WTC11 (cell line): Measurements from ENCODE around the gene PDZRN3.

Experiments used
- ELF4 ChIP-seq: sonication (generic); formaldehyde crosslinking; IDR thresholded peaks from 2 replicates; pipeline ENCODE4 v1.8.1; 2022; ENCODE audit warnings: low read depth, mild to moderate bottlenecking, moderate library complexity, missing genetic modification reagents
- HMGXB4 ChIP-seq: sonication (generic); formaldehyde crosslinking; IDR thresholded peaks from 2 replicates; pipeline ENCODE4 v1.8.1; 2023; ENCODE audit warnings: mild to moderate bottlenecking, moderate library complexity, missing genetic modification reagents
- IRF2 ChIP-seq: sonication (generic); formaldehyde crosslinking; IDR thresholded peaks from 2 replicates; pipeline ENCODE4 v1.8.0; 2022; ENCODE audit warnings: low read depth, missing genetic modification reagents, borderline replicate concordance
- NR2C2 ChIP-seq: sonication (generic); formaldehyde crosslinking; IDR thresholded peaks from 2 replicates; pipeline ENCODE4 v1.8.0; 2022; ENCODE audit warnings: mild to moderate bottlenecking, missing genetic modification reagents
- NR3C1 ChIP-seq: sonication (generic); formaldehyde crosslinking; conservative IDR thresholded peaks from 2 replicates; pipeline ENCODE4 v1.8.1; 2023; ENCODE audit warnings: low read depth, mild to moderate bottlenecking, missing genetic modification reagents
- SP1 ChIP-seq: sonication (generic); formaldehyde crosslinking; conservative IDR thresholded peaks from 2 replicates; pipeline ENCODE4 v1.8.1; 2022; ENCODE audit warnings: missing genetic modification reagents
- USF1 ChIP-seq: sonication (generic); formaldehyde crosslinking; IDR thresholded peaks from 2 replicates; pipeline ENCODE4 v1.8.0; 2022; ENCODE audit warnings: mild to moderate bottlenecking, missing genetic modification reagents
- USF2 ChIP-seq: sonication (generic); formaldehyde crosslinking; IDR thresholded peaks from 2 replicates; pipeline ENCODE4 v1.8.1; 2023; ENCODE audit warnings: mild to moderate bottlenecking, missing genetic modification reagents, moderate library complexity
- ZNF121 ChIP-seq: sonication (generic); formaldehyde crosslinking; IDR thresholded peaks from 2 replicates; pipeline ENCODE4 v1.8.0; 2023; ENCODE audit warnings: missing genetic modification reagents
- TF ChIP-seq, protein P1 (sequence below): fragments of 200-600 bp; IDR thresholded peaks from 2 replicates; pipeline ENCODE4 v1.8.0; 2022; ENCODE audit warnings: antibody characterized with exemption
- TF ChIP-seq, protein P2 (sequence below): sonication (generic); formaldehyde crosslinking; IDR thresholded peaks from 2 replicates; pipeline ENCODE4 v1.8.1; 2023; ENCODE audit warnings: mild to moderate bottlenecking, missing genetic modification reagents, moderate library complexity
- TF ChIP-seq, protein P3 (sequence below): sonication (generic); formaldehyde crosslinking; IDR thresholded peaks from 2 replicates; pipeline ENCODE4 v1.8.1; 2023; ENCODE audit warnings: mild to moderate bottlenecking, missing genetic modification reagents
- TF ChIP-seq, protein P4 (sequence below): fragments of 250-450 bp; sonication (Bioruptor Pico); IDR thresholded peaks from 2 replicates; pipeline ENCODE4 v1.9.0; 2021; ENCODE audit warnings: mild to moderate bottlenecking
- TF ChIP-seq, protein P5 (sequence below): sonication (generic); formaldehyde crosslinking; IDR thresholded peaks from 2 replicates; pipeline ENCODE4 v1.8.1; 2022; ENCODE audit warnings: mild to moderate bottlenecking, missing genetic modification reagents, moderate library complexity, borderline replicate concordance

DNA sequence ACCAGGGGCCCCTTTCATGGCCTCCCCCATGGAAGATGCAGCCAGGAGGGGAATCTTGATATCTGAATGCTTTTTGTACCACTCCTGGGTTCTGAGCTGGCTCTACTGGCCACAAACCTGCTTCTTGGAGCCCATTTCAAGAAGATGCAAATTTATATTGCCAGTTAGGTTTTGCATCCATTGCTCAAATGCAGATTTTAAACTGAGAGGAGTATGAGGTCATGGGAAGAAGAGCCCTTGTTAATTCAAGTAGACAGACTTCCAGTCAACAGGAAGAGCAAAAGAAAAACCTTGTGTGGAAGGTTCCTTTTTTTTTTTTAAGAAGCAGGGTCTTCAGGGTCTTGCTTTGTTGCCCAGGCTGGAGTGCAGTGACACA, 133.5 kb downstream of the PDZRN3 start:
- no peak for TF ChIP-seq USF1 (CRISPR knock-in tag)
- TF ChIP-seq SP1: no peak
- TF ChIP-seq, protein P1, sequence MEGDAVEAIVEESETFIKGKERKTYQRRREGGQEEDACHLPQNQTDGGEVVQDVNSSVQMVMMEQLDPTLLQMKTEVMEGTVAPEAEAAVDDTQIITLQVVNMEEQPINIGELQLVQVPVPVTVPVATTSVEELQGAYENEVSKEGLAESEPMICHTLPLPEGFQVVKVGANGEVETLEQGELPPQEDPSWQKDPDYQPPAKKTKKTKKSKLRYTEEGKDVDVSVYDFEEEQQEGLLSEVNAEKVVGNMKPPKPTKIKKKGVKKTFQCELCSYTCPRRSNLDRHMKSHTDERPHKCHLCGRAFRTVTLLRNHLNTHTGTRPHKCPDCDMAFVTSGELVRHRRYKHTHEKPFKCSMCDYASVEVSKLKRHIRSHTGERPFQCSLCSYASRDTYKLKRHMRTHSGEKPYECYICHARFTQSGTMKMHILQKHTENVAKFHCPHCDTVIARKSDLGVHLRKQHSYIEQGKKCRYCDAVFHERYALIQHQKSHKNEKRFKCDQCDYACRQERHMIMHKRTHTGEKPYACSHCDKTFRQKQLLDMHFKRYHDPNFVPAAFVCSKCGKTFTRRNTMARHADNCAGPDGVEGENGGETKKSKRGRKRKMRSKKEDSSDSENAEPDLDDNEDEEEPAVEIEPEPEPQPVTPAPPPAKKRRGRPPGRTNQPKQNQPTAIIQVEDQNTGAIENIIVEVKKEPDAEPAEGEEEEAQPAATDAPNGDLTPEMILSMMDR: no peak
- TF ChIP-seq ELF4 (CRISPR knock-in tag): no peak
- TF ChIP-seq, protein P2, sequence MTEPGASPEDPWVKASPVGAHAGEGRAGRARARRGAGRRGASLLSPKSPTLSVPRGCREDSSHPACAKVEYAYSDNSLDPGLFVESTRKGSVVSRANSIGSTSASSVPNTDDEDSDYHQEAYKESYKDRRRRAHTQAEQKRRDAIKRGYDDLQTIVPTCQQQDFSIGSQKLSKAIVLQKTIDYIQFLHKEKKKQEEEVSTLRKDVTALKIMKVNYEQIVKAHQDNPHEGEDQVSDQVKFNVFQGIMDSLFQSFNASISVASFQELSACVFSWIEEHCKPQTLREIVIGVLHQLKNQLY (CRISPR knock-in tag): no peak
- TF ChIP-seq USF2 (CRISPR knock-in tag): no peak
- no peak for TF ChIP-seq HMGXB4 (CRISPR knock-in tag)
- TF ChIP-seq IRF2 (CRISPR knock-in tag): no peak
- no peak for TF ChIP-seq NR3C1 (CRISPR knock-in tag)
- no peak for TF ChIP-seq ZNF121
- TF ChIP-seq, protein P3, sequence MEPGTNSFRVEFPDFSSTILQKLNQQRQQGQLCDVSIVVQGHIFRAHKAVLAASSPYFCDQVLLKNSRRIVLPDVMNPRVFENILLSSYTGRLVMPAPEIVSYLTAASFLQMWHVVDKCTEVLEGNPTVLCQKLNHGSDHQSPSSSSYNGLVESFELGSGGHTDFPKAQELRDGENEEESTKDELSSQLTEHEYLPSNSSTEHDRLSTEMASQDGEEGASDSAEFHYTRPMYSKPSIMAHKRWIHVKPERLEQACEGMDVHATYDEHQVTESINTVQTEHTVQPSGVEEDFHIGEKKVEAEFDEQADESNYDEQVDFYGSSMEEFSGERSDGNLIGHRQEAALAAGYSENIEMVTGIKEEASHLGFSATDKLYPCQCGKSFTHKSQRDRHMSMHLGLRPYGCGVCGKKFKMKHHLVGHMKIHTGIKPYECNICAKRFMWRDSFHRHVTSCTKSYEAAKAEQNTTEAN: no peak
- TF ChIP-seq NR2C2 (CRISPR knock-in tag): no peak
- TF ChIP-seq, protein P4, sequence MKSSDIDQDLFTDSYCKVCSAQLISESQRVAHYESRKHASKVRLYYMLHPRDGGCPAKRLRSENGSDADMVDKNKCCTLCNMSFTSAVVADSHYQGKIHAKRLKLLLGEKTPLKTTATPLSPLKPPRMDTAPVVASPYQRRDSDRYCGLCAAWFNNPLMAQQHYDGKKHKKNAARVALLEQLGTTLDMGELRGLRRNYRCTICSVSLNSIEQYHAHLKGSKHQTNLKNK: no peak
- TF ChIP-seq, protein P5, sequence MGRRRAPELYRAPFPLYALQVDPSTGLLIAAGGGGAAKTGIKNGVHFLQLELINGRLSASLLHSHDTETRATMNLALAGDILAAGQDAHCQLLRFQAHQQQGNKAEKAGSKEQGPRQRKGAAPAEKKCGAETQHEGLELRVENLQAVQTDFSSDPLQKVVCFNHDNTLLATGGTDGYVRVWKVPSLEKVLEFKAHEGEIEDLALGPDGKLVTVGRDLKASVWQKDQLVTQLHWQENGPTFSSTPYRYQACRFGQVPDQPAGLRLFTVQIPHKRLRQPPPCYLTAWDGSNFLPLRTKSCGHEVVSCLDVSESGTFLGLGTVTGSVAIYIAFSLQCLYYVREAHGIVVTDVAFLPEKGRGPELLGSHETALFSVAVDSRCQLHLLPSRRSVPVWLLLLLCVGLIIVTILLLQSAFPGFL (CRISPR knock-in tag): no peak
